ENCODE data around the gene OR51B2. TPM values are rescaled to one million over a fixed set of nuclear protein-coding genes. Genes with fewer than 3 reads are reported as not detected.
"Not testable (repeated sequence)": the region's sequence is repeated elsewhere in the genome, so short reads cannot be mapped to it uniquely, and the experiment has no call there.

The OR51B2 gene
- total and polyA plus RNA-seq, 10 donors: not detected

GRCh38 chr11:5343474-5344335, 19.6 kb upstream of the OR51B2 start, which contains the start of gene OR51B5:
Gene OR51B5 (minus strand): TSS chr11:5343524. CDS start chr11:5343524, 0 bp downstream.
- intact Hi-C loops (cut with DNase I; ENCODE audit: low total_unique reads): no loop called here
- TF ChIP-seq POLR2A (IDR thresholded peaks at IDR 0.05) (no peak), POLR2AphosphoS5 (IDR thresholded peaks at IDR 0.05) (no peak), CTCF (IDR thresholded peaks at IDR 0.05 in 8 of 11, conservative IDR thresholded peaks at IDR 0.05 in 3 of 11) (no peak)
- Histone ChIP-seq H3K4me3 (no peak within 1 kb of the TSS), H3K27me3 (replicated peaks in 1 of 7) (no peaks in the 10 kb centered on the region), H3K4me1 (no peaks in the 10 kb centered on the region), H3K9me3 (no peaks in the 10 kb centered on the region), H3K36me3 (no peaks in the 10 kb centered on the region), H3K27ac (no peak within 1 kb of the TSS)
- DNase-seq: no peak
- 65 to 83% (median 70%) methylated on average over 6 of the region's 6 CpGs for WGBS, 5 donors

- 64 to 93% (median 79%) methylated on average over 1 of the region's 1 CpG for WGBS, 5 donors
- Histone ChIP-seq H3K4me3 (no peak overlapping the region), H3K27me3 (replicated peaks in 1 of 7) (no peaks in the 10 kb centered on the region), H3K27ac (no peak overlapping the region), H3K9me3 (no peaks in the 10 kb centered on the region), H3K4me1 (no peaks in the 10 kb centered on the region), H3K36me3 (no peaks in the 10 kb centered on the region)
- TF ChIP-seq POLR2AphosphoS5 (IDR thresholded peaks at IDR 0.05) (no peak), CTCF (IDR thresholded peaks at IDR 0.05 in 8 of 11, conservative IDR thresholded peaks at IDR 0.05 in 3 of 11) (no peak), POLR2A (IDR thresholded peaks at IDR 0.05) (no peak)
- intact Hi-C loops (cut with DNase I; ENCODE audit: low total_unique reads): no loop called here
- DNase-seq: no peak
These were observed 15.8 kb upstream of the OR51B2 start for GRCh38 chr11:5339771-5340322.

GRCh38 chr11:5337253-5337652, 13.2 kb upstream of the OR51B2 start:
- H3K9me3 ChIP-seq; intact Hi-C loops (cut with DNase I; ENCODE audit: low total_unique reads); H3K36me3 ChIP-seq; DNase-seq; H3K27ac ChIP-seq; H3K4me3 ChIP-seq; H3K27me3 ChIP-seq (replicated peaks in 1 of 7); H3K4me1 ChIP-seq: not testable (repeated sequence)
- WGBS, 5 donors: 64 to 80% (median 68%) methylated on average over 1 of the region's 1 CpG

GRCh38 chr11:5336331-5336730, 12.2 kb upstream of the OR51B2 start:
- TF ChIP-seq POLR2A (IDR thresholded peaks at IDR 0.05) (no peak), POLR2AphosphoS5 (IDR thresholded peaks at IDR 0.05) (no peak), CTCF (IDR thresholded peaks at IDR 0.05 in 8 of 11, conservative IDR thresholded peaks at IDR 0.05 in 3 of 11) (no peak)
- no peak overlapping the region for H3K27ac ChIP-seq
- H3K4me3 ChIP-seq: no peak overlapping the region
- H3K4me1 ChIP-seq: no peaks in the 10 kb centered on the region
- no peaks in the 10 kb centered on the region for H3K27me3 ChIP-seq (replicated peaks in 1 of 7)
- no peaks in the 10 kb centered on the region for H3K9me3 ChIP-seq
- no peaks in the 10 kb centered on the region for H3K36me3 ChIP-seq
- intact Hi-C loops (cut with DNase I; ENCODE audit: low total_unique reads): no loop called here
- DNase-seq: no peak
